DND-41 (cell line): ENCODE data around the gene CHST3.

Experiments
- EZH2 ChIP-seq: IDR thresholded peaks from 3 replicates; pipeline ENCODE4 v1.6.1; 2012; ENCODE audit warnings: borderline replicate concordance, low read depth, mild to moderate bottlenecking, moderate library complexity, low read length, inconsistent platforms; ENCODE audit not compliant: severe bottlenecking
- TF ChIP-seq, protein P1 (sequence below): IDR thresholded peaks from 2 replicates; pipeline ENCODE4 v1.5.1; 2012; ENCODE audit warnings: borderline replicate concordance, low read length, moderate library complexity, mild to moderate bottlenecking; ENCODE audit not compliant: poor library complexity, severe bottlenecking; ENCODE audit errors: extremely low read depth

- TF ChIP-seq, protein P1, sequence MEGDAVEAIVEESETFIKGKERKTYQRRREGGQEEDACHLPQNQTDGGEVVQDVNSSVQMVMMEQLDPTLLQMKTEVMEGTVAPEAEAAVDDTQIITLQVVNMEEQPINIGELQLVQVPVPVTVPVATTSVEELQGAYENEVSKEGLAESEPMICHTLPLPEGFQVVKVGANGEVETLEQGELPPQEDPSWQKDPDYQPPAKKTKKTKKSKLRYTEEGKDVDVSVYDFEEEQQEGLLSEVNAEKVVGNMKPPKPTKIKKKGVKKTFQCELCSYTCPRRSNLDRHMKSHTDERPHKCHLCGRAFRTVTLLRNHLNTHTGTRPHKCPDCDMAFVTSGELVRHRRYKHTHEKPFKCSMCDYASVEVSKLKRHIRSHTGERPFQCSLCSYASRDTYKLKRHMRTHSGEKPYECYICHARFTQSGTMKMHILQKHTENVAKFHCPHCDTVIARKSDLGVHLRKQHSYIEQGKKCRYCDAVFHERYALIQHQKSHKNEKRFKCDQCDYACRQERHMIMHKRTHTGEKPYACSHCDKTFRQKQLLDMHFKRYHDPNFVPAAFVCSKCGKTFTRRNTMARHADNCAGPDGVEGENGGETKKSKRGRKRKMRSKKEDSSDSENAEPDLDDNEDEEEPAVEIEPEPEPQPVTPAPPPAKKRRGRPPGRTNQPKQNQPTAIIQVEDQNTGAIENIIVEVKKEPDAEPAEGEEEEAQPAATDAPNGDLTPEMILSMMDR: no peak
- no peak for TF ChIP-seq EZH2
Measured at GRCh38 chr10:71990706-71991269, 26.6 kb downstream of the CHST3 start.
